ENCODE measurements around the gene NFX1. TPM values are rescaled to one million over a fixed set of nuclear protein-coding genes. Genes with fewer than 3 reads are reported as not detected.

The NFX1 gene
- polyA plus RNA-seq, 1 experiment: 32.2 TPM

GRCh38 chr9:33418090-33418489, 127.8 kb downstream of the NFX1 start:
- H3K36me3 ChIP-seq (ENCODE audit: control insufficient read depth, insufficient read depth, low read length): no peaks in the 10 kb centered on the region
- ChIA-PET CTCF (interaction anchor here (4.5 to 8.2 kb wide), 3 partner anchors 14 to 131 kb away, joined by 25 to 111 read pairs (median 42); partner anchors contain the start of gene AQP7), POLR2A (no interaction called here)
- peaks cover 7% of the 10 kb centered on the region for H3K27me3 ChIP-seq (ENCODE audit: control insufficient read depth, insufficient read depth, low read length)
- no peak for TF ChIP-seq CTCF (IDR thresholded peaks at IDR 0.05; ENCODE audit: insufficient read depth, low read depth, low read length)
- DNase-seq (ENCODE audit: low read depth): no peak
- no peak overlapping the region for H3K4me3 ChIP-seq (ENCODE audit: low read depth, low read length)

GRCh38 chr9:33419708-33420303, 129.5 kb downstream of the NFX1 start:
- H3K36me3 ChIP-seq (ENCODE audit: control insufficient read depth, insufficient read depth, low read length): no peaks in the 10 kb centered on the region
- no peak overlapping the region for H3K4me3 ChIP-seq (ENCODE audit: low read depth, low read length)
- ChIA-PET POLR2A (no interaction called here), CTCF (interaction anchor here (0.7 to 8.2 kb wide), 4 partner anchors 29 to 133 kb away, joined by 3 to 111 read pairs (median 3); no protein-coding TSS in a partner anchor)
- H3K27me3 ChIP-seq (ENCODE audit: control insufficient read depth, insufficient read depth, low read length): peaks cover 7% of the 10 kb centered on the region
- no peak for TF ChIP-seq CTCF (IDR thresholded peaks at IDR 0.05; ENCODE audit: insufficient read depth, low read depth, low read length)
- no peak for DNase-seq (ENCODE audit: low read depth)

Small RNAs within 50 kb of the gene (small RNA-seq; reads per million reads assigned to genes)
- not detected for gene RF00019 (ENCODE audit: insufficient read length, low read depth, low replicate concordance)

Other genes with a start within 250 kb of the NFX1 start
- 9.9 and 16.7 TPM in 2 replicates for gene SMU1, start 213.8 kb upstream of the NFX1 start, polyA plus RNA-seq (2011; rRNA removed)
- gene B4GALT1, start 123.2 kb upstream of the NFX1 start, polyA plus RNA-seq (2011; rRNA removed): 82.0 and 85.6 TPM in 2 replicates
- not detected in 2 replicates for gene SPINK4, start 50.3 kb upstream of the NFX1 start, polyA plus RNA-seq (2011; rRNA removed)
- 17.7 and 21.2 TPM in 2 replicates for gene BAG1, start 25.8 kb upstream of the NFX1 start, polyA plus RNA-seq (2011; rRNA removed)
- 37.6 and 84.9 TPM in 2 replicates for gene CHMP5, start 25.5 kb upstream of the NFX1 start, polyA plus RNA-seq (2011; rRNA removed)
- gene AQP7, start 112.1 kb downstream of the NFX1 start, polyA plus RNA-seq (2011; rRNA removed): not detected in 2 replicates
- gene AQP3, start 157.1 kb downstream of the NFX1 start, polyA plus RNA-seq (2011; rRNA removed): 0.40 and 0.47 TPM in 2 replicates
- gene NOL6, start 183.4 kb downstream of the NFX1 start, polyA plus RNA-seq (2011; rRNA removed): 23.6 and 39.4 TPM in 2 replicates
- 0.74 and 1.2 TPM in 2 replicates for gene ANKRD18B, start 233.7 kb downstream of the NFX1 start, polyA plus RNA-seq (2011; rRNA removed)